A673 (cell line): Measurements from ENCODE around the gene RBMS1. TPM values are rescaled to one million over a fixed set of nuclear protein-coding genes. Genes with fewer than 3 reads are reported as not detected.
A peak's percentile ranks its signal among the peaks of the same experiment; 100 is the strongest.

Experiments used
- BruUV-seq: library from RNA; stranded (reverse); fragments of 400-500 nt; replicated peaks from 2 replicates; lab custom pipeline; 2021; lab: Mats Ljungman, UMichigan
- CTCF ChIA-PET: fragments of 300-600 bp; sonication (Branson Sonifier 250); formaldehyde crosslinking; loops from one replicate; lab custom pipeline; 2022; ENCODE audit warnings: antibody characterized with exemption; lab: Charles Lee
- POLR2A ChIA-PET: fragments of 300-600 bp; sonication (Branson Sonifier 250); formaldehyde crosslinking; loops from one replicate; lab custom pipeline; 2022; ENCODE audit warnings: antibody characterized with exemption; ENCODE audit not compliant: low non-redundant PET; lab: Charles Lee
- DNase-seq: peaks from one replicate; pipeline ENCODE4 v3.0.0-alpha.2; 2015; ENCODE audit warnings: low spot score
- H3K27ac ChIP-seq: fragments of 200-600 bp; sonication (generic); 2 replicates; pipeline ENCODE4 v1.5.1; 2016; ENCODE audit warnings: mixed run types, low read depth, mild to moderate bottlenecking, mixed read lengths, antibody characterized with exemption, low read length; ENCODE audit not compliant: poor library complexity, severe bottlenecking
- H3K27me3 ChIP-seq: fragments of 200-600 bp; sonication (generic); replicated peaks from 2 replicates; pipeline ENCODE4 v1.6.1; 2017; ENCODE audit warnings: mixed run types, low read depth, mild to moderate bottlenecking, mixed read lengths, antibody characterized with exemption, low read length; ENCODE audit not compliant: insufficient read depth, poor library complexity
- H3K36me3 ChIP-seq: fragments of 200-600 bp; sonication (generic); 2 replicates; pipeline ENCODE4 v1.6.1; 2016; ENCODE audit warnings: mixed run types, mild to moderate bottlenecking, mixed read lengths, antibody characterized with exemption, low read length; ENCODE audit not compliant: insufficient read depth, poor library complexity, severe bottlenecking
- H3K4me1 ChIP-seq: fragments of 200-600 bp; sonication (generic); 2 replicates; pipeline ENCODE4 v1.6.1; 2017; ENCODE audit warnings: mixed run types, mild to moderate bottlenecking, mixed read lengths, antibody characterized with exemption, low read length; ENCODE audit not compliant: insufficient read depth, poor library complexity, severe bottlenecking
- H3K4me3 ChIP-seq: fragments of 200-600 bp; sonication (generic); 2 replicates; pipeline ENCODE4 v1.5.1; 2016; ENCODE audit warnings: low read depth, mixed run types, mild to moderate bottlenecking, mixed read lengths, low read length; ENCODE audit not compliant: poor library complexity, severe bottlenecking
- H3K9me3 ChIP-seq: fragments of 200-600 bp; sonication (generic); 2 replicates; pipeline ENCODE4 v1.6.1; 2016; ENCODE audit warnings: mixed run types, low read depth, mild to moderate bottlenecking, mixed read lengths, antibody characterized with exemption, low read length; ENCODE audit not compliant: poor library complexity, severe bottlenecking
- EZH2 ChIP-seq: fragments of 200-600 bp; sonication (generic); IDR thresholded peaks from 2 replicates; pipeline ENCODE4 v1.6.1; 2017; ENCODE audit warnings: borderline replicate concordance, low read depth, mild to moderate bottlenecking, mixed read lengths, antibody characterized with exemption, low read length; ENCODE audit not compliant: poor library complexity, severe bottlenecking
- intact Hi-C: fragments of 100-400 bp; cut with micrococcal nuclease; formaldehyde crosslinking; loops from one replicate; pipeline ENCODE4 v1.10.0; 2022; ENCODE audit not compliant: unreplicated experiment
- total RNA-seq: library from RNA; stranded (reverse); gene quantifications from 2 replicates; pipeline ENCODE4 v1.2.3, GENCODE V29; 2021
- TF ChIP-seq, protein P1 (sequence below): fragments of 300-800, 200-600 bp; sonication (generic); conservative IDR thresholded peaks from 2 replicates; pipeline ENCODE4 v1.5.1; 2017; ENCODE audit warnings: low read depth, mild to moderate bottlenecking, antibody characterized with exemption, low read length, moderate library complexity, mixed read lengths

Gene RBMS1
- total RNA-seq, 1 experiment from 2014 or later = 84.9 TPM

DNA sequence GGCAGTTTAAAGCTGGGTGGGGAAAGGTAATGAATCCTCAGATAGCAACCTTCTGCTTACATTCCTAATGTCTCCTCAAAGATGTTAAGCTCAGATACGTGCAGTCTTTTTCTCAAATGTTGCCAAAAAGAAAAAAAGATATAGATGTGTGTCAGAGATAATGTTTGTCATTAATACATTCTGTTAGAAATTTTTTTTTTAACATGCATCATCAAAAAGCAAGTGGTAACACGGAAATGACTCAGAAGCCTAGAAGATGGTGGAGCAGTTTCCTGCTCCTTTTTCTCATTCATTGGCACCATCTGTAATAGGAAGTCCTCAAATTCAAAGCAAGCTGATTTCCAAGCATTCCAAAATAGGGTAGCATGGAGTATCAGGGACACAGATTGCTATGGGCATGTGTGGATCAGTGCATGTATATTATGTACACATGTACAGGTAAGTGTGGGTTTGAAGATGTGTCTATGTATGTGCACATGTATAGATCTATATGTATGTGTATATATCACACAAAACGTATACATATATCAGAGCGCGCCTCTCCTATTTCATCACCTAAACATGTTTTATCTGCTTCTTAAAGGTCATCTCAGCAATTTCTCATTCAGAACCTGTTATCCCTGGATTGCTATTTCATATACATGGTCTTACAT is 213.7 kb downstream of the RBMS1 start:
- no peaks in the 10 kb centered on the region for H3K27me3 ChIP-seq
- no TSS peak for BruUV-seq
- TF ChIP-seq, protein P1, sequence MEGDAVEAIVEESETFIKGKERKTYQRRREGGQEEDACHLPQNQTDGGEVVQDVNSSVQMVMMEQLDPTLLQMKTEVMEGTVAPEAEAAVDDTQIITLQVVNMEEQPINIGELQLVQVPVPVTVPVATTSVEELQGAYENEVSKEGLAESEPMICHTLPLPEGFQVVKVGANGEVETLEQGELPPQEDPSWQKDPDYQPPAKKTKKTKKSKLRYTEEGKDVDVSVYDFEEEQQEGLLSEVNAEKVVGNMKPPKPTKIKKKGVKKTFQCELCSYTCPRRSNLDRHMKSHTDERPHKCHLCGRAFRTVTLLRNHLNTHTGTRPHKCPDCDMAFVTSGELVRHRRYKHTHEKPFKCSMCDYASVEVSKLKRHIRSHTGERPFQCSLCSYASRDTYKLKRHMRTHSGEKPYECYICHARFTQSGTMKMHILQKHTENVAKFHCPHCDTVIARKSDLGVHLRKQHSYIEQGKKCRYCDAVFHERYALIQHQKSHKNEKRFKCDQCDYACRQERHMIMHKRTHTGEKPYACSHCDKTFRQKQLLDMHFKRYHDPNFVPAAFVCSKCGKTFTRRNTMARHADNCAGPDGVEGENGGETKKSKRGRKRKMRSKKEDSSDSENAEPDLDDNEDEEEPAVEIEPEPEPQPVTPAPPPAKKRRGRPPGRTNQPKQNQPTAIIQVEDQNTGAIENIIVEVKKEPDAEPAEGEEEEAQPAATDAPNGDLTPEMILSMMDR = no peak
- no peak for TF ChIP-seq EZH2
- CTCF ChIA-PET = interaction anchor here (0.8 to 1.1 kb wide), 2 partner anchors 10 to 11 kb away, joined by 3 to 4 read pairs; no protein-coding TSS in a partner anchor
- peaks cover 23% of the 10 kb centered on the region for H3K4me1 ChIP-seq
- no peak overlapping the region for H3K4me3 ChIP-seq
- H3K27ac ChIP-seq = no peak overlapping the region
- POLR2A ChIA-PET = no interaction called here
- DNase-seq = peak; percentile 68
- peaks cover 65% of the 10 kb centered on the region for H3K36me3 ChIP-seq
- H3K9me3 ChIP-seq = no peaks in the 10 kb centered on the region
- intact Hi-C loops = loop anchor here (10.0 kb wide), 2 partner anchors 215 to 695 kb away; partner anchors contain the start of gene RBMS1

DNA sequence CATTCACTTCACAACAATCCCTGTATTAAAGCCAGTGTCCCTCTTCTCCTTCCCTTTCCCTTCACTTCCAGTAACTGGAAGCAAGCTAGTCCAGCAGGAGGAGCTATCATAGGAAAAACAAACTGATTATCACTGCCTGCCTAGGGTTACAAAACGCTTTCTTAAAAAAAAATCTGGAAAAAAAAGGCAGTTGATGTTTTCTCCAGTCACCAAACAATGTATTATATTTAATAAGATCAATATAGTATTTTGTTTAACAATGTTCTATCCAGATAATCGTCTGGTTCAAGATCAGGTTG is 214.8 kb downstream of the RBMS1 start:
- no TSS peak for BruUV-seq
- Histone ChIP-seq H3K9me3 (no peaks in the 10 kb centered on the region), H3K27ac (peak overlapping the region; percentile 4), H3K4me3 (no peak overlapping the region), H3K27me3 (no peaks in the 10 kb centered on the region), H3K4me1 (peaks cover 23% of the 10 kb centered on the region), H3K36me3 (peaks cover 55% of the 10 kb centered on the region)
- ChIA-PET CTCF (interaction anchor here (1.0 to 1.1 kb wide), 2 partner anchors 9 to 12 kb away, joined by 3 to 4 read pairs; no protein-coding TSS in a partner anchor), POLR2A (no interaction called here)
- intact Hi-C loops = loop anchor here (10.0 kb wide), 2 partner anchors 216 to 696 kb away; partner anchors contain the start of gene RBMS1
- TF ChIP-seq, protein P1 = peak; percentile 64
- no peak for TF ChIP-seq EZH2
- no peak for DNase-seq

DNA sequence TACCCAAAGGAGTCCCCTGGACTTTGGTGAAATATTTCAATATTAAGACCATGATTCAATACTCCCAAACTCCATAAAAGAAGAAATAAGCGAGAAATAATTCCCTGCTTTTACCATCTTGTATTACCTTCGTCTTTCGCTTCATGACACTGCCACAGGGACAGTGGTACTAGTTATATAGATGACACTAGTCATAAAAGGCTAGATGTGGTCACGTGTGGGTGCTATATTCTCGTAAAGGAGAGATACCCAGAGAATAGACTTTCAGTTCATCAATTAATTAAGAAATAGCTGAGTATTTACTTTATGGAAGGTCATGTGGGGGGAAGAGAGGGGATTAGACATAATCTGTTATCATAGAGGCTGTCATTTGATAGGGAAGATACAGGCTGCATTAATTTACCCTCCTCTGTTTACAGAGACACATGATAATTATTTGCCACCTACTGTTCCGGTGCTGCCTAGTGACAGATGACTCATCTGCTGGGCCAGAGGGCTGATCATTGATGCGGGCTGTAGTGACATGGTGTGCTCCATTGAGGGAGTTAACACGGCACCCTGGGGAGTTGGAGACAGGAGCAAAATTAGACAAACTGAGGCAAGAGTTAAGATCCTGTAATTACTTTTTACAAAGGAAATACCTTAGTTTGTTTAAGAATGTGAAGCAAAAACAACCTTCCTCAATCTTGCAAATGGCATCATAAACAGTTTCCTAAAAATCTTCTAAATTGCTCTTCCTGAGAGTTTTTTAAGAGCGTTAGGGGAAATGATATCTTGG is 215.3 kb downstream of the RBMS1 start:
- peaks cover 51% of the 10 kb centered on the region for H3K36me3 ChIP-seq
- H3K4me3 ChIP-seq = no peak overlapping the region
- CTCF ChIA-PET = interaction anchor here (1.0 to 1.1 kb wide), 2 partner anchors 8 to 13 kb away, joined by 3 to 4 read pairs; no protein-coding TSS in a partner anchor
- BruUV-seq = no TSS peak
- no peaks in the 10 kb centered on the region for H3K9me3 ChIP-seq
- DNase-seq = peak; percentile 94
- no peak for TF ChIP-seq EZH2
- TF ChIP-seq, protein P1 = no peak
- POLR2A ChIA-PET = no interaction called here
- intact Hi-C loops = loop anchor here (10.0 kb wide), 2 partner anchors 217 to 697 kb away; partner anchors contain the start of gene RBMS1
- peak overlapping the region; percentile 4 for H3K27ac ChIP-seq
- H3K4me1 ChIP-seq = peaks cover 23% of the 10 kb centered on the region
- H3K27me3 ChIP-seq = no peaks in the 10 kb centered on the region
